ENCODE measurements around the gene HMG20B.

GRCh38 chr19:3618811-3619630, 46.3 kb downstream of the HMG20B start:
- no peak for TF ChIP-seq EZH2 (IDR thresholded peaks at IDR 0.05; ENCODE audit: borderline replicate concordance)
- TF ChIP-seq, protein P1, sequence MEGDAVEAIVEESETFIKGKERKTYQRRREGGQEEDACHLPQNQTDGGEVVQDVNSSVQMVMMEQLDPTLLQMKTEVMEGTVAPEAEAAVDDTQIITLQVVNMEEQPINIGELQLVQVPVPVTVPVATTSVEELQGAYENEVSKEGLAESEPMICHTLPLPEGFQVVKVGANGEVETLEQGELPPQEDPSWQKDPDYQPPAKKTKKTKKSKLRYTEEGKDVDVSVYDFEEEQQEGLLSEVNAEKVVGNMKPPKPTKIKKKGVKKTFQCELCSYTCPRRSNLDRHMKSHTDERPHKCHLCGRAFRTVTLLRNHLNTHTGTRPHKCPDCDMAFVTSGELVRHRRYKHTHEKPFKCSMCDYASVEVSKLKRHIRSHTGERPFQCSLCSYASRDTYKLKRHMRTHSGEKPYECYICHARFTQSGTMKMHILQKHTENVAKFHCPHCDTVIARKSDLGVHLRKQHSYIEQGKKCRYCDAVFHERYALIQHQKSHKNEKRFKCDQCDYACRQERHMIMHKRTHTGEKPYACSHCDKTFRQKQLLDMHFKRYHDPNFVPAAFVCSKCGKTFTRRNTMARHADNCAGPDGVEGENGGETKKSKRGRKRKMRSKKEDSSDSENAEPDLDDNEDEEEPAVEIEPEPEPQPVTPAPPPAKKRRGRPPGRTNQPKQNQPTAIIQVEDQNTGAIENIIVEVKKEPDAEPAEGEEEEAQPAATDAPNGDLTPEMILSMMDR (IDR thresholded peaks at IDR 0.05; ENCODE audit: poor library complexity), result no peak
